PFSK-1 (cell line): ENCODE data around the gene MRPL20.

Source experiments
- FOXP2 ChIP-seq: optimal IDR thresholded peaks from 2 replicates; pipeline ENCODE3; 2011; ENCODE audit warnings: borderline replicate concordance, control low read depth, inconsistent platforms; ENCODE audit not compliant: insufficient read depth; ENCODE audit errors: extremely low read length, extremely low read depth
- POLR2AphosphoS5 ChIP-seq: IDR thresholded peaks from 2 replicates; pipeline ENCODE4 v1.6.1; 2012; ENCODE audit warnings: low read depth, mild to moderate bottlenecking, control low read depth, low read length, moderate library complexity
- REST ChIP-seq, 2 experiments: IDR thresholded peaks; 2 replicates each; pipeline versions ENCODE4 v1.6.1 to v1.8.0; 2011 to 2012; ENCODE audit warnings: low read depth in 2 of 2, low read length in 2 of 2, control low read depth in 1 of 2, inconsistent platforms in 1 of 2, mild to moderate bottlenecking in 1 of 2, moderate library complexity in 1 of 2; ENCODE audit not compliant: insufficient read depth in 1 of 2
- SIN3A ChIP-seq: IDR thresholded peaks from 2 replicates; pipeline ENCODE4 v1.6.1; 2012; ENCODE audit warnings: mild to moderate bottlenecking, low read length, moderate library complexity, borderline replicate concordance; ENCODE audit not compliant: insufficient read depth
- TAF1 ChIP-seq: IDR thresholded peaks from 2 replicates; pipeline ENCODE4 v1.6.1; 2012; ENCODE audit warnings: low read length, control low read depth, borderline replicate concordance; ENCODE audit not compliant: insufficient read depth

DNA sequence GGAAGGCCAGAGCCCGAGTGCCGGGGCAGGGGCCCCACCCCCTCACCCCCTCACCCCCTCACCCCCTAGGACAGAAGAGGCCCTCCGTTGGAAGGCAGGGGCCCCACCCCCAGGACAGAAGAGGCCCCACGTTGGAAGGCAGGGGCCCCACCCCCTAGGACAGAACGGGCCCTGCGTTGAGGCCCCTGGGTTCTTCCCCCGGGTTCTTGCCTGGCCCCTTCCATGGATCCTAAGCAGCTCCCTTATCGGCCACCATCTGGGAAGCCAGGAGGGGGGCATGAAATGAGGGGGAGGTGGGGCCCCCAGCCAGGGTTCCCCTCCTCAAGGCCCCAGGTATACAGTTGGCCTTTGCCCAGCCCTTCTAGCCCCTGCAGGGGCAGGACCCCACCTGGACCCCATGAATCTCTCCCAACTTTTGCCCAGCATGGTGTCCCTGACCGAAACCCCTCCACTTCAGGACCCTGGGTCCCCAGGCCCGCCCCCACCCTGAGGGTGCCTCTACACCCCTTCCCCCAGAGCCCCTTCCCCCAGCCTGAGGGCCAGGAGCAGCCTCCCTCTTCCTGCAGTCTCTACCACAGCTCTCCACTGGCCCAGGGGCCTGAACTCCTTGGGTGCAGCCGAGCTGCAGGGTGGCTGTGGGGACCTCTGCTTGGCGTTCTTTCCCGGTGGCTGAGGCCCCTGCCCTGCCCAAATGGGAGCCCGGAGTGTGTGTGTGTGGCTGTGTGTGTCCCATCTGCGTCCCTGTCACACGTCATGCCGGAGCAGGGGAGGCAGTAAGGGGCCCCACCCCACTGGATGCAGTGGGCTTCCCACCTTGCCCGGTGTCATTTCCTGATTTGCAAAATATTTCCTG lies 24.1 kb upstream of the MRPL20 start:
- TF ChIP-seq FOXP2 (no peak), POLR2AphosphoS5 (no peak), TAF1 (no peak), REST (IDR thresholded peaks at IDR 0.05; ENCODE audit: insufficient read depth in 1 of 2, low read depth in 2 of 2, low read length in 2 of 2) (no peak), SIN3A (no peak)
